Cortex of kidney (tissue), 1 donor: ENCODE measurements around the gene TRAF2.

ENCODE experiments used
- DNase-seq: peaks from one replicate; lab custom pipeline; 2025; lab: John Stamatoyannopoulos, UW

Gene TRAF2

DNA sequence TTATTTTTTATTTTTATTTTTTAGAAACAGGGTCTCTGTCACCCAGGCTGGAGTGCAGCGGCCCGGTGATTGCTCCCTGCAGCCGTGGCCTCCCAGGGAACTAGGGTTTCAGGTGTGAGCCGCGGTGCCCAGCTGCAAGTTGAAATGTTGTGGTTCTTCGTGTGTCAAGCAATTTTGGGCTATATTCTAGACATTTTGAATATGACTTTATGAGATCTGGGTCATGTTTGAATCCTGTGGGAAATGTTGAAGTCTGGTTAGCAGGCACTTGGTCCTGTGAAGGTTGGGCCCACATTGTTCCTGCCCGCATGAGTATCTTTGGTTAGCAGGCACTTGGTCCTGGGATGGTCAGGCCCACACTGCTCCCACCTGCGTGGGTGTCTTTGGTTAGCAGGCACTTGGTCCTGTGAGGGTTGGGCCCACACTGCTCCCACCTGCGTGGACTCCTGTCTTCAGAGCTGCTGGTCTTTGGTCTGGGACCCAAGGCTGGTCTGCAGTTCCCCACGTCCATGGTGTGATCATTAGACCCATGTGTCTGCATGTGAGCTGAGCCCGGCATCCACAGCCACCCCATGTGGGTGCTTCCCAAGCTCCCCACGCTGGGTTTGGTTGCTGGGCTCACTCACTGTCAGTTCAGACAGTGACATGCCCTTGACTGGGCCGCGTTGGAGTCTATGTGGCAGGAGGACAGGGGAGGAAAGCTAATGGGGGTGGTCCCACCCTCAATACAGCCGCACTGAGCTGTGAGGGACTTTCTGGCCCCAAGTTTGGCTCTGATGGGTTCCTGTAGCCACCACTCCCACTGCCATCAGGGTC, 51.1 kb downstream of the TRAF2 start:
- no peak for DNase-seq

DNA sequence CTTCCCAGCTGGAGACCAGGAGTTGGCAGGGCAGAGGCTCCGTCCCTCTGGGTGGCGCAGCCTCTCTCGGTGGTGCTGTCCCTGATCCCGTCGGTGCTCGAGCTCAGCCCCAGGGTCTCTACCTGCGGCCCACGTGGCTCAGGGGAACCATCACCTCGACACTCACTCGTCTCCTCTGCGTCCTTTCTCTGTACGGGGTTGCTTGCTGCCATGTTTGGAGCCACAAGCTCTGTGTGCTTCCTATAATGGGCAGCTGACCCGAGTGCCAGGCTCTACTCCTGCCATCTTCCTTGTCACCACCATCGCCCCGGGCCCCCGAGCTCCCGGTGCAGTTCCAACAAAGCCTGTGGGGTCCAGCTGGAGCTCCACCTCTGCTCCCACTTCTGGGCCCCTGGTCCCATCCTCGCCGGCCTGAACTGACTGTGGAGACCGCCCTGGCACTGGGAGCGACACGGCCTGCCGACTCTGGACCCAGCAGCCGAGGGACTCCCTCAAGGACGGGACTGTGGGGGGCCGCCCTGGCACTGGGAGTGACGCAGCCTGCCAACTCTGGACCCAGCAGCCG, 53.2 kb downstream of the TRAF2 start:
- DNase-seq = no peak

DNA sequence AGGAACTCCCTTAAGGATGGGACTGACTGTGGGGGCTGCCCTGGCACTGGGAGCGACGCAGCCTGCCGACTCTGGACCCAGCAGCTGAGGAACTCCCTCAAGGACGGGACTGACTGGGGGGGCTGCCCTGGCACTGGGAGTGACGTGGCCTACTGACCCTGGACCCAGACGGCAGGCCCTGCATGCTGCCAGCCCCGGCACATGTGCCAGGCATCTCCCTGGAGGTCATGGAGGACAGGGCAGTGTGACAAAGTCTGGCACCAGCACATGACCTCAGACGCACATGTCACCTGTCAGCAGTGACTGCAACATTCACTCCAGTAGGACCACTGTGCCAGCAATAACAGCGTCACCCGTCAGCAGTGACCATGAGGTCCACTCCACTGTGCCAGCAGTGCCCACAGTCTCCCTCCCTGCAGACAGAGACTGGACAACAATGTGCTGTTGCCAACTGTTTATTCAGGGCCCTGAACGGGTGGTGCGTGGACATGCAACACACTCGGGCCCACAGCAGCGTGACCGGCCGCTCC, 53.7 kb downstream of the TRAF2 start:
- no peak for DNase-seq

GRCh38 chr9:136940526-136941230, 54.4 kb downstream of the TRAF2 start:
- DNase-seq = no peak

DNA sequence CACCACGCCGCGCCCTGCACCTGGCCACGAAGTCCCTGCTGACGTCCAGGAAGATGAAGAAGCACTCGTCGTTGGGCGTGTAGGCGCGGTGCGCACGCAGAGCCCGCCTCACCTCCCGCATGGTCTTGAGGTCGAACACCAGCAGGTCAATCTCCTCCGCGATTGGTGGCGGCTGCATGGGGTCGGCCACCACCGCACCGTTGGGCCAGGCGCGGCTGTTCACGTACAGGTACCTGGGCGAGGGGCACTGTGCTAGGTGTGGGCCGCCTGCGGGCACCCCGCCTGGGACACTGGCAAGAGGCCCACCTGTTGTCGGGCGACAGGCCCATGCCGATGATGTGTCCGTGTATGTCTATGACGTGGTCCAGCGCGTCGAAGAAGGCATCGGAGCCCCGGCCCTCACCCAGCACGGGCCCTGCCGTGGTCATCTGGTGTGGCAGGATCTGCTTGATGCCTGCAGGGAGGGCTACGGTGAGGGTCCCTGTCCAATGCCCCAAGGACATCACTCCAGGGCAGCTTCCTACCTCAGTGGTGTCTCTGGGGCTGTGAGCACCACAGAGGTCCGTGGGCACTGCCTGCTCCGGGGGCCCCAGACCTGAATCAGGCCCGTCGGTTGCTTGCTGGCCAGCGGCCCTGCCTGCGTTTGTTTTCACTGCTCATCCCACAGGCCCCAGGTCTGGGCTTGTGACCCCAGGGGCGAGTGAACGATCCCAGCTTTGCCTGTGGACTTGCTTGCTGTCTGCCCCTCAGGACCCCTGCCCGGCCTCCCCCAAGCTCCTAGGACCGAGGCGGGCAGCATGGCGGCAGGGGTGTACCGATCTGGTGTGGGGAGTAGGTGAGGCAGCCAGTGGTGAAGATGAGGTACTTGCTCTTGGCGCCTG, 55.2 kb downstream of the TRAF2 start:
- no peak for DNase-seq

DNA sequence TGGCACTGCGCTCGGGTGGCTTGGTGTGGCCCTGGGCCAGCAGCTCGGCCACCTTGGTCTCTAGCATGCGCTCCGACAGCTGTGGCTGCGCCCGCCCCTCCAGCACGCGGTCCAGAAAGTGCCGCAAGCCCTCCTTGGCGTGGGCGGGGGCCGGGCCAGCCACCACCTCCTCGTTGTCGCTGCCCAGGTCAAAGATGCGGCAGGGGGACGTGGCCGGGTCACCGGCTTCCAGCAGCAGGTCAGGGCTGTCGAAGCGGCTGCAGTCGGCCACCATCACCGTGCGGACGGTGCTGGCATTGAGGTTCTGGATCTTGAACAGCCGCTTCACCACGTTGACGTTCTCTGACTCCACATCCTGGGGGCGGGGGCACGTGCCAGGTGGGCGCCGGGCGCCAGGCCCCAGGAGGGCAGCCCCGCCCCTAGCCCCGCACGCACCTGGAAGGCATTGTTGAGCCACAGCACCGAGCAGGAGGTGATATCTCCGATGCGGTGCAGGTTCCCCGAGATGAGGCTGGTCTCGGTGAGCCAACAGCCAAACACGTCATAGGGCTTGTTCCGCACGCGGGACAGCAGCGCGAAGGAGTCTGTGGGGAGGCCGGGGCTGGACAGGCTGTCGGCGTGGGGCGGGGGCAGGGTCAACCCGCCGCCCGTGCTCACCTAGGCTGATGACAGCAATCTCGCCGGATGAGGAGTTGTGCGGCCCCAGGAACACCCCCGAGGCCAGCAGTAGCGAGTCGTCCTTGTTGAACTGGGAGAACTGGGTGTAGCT, 56.0 kb downstream of the TRAF2 start:
- DNase-seq = no peak

DNA sequence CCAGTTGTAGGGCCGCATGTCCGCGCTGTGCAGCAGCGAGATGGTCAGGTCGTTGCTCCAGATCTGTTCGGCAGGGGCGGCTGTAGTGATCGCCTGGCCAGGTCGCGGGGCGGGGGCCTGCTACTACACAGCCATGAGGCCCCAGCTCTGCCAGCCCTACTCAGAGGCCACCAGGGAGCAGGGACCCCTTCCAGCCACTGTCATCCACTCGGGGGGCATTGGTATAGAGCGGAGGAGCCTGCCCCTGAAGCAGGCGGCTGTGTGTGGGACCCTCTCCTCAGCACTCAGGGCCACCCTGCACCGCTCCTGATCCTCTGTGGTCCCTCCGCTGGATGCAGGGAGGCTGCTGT, 56.5 kb downstream of the TRAF2 start:
- DNase-seq = no peak

DNA sequence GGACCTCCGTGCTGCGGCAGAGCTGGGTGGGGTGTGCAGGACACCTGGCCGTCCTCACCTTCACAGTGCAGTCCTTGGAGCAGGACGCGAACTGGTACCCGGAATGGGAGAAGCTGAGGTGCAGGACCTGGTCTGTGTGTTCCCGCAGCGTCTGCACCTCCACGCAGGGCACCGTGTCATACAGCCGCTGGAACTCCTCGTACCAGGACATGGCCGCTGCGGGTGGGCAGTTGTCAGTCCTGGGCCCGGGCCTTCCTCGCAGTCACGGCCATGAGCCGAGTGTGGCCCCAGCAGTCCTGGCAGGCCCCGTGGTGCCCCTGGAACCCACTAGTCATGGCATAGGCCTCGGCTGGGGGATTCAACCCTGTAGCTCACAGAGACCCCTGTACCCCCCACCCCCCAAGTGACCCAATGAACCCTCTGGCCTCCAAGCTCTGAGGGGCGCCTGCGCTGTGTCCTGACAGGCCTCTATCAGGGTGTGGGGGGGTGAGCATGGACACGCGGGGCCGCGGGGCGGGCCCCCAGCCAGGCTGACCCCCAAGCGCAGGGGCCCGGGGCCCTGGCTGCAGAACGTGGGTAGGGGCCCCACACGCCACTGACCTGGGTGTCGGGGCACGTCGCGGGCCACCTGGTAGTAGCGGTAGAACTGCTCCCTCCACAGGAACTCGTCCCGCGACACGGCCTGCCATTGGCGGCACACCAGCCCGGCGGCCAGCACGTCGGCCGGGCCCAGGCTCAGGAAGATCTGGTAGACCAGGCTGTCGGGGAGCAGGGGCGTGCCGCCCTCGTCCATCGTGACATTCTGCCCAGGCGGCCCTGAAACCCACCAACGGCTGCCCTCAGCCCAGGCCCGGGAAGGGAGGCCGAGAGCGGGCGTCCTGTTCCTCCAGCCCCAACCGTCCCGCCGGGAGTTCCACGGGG, 57.2 kb downstream of the TRAF2 start:
- no peak for DNase-seq

- no peak for DNase-seq
These were observed 57.8 kb downstream of the TRAF2 start for GRCh38 chr9:136944212-136944518.

- peak; percentile 89 for DNase-seq
These were observed 58.4 kb downstream of the TRAF2 start, which contains the start of the genes C8G and FBXW5 for GRCh38 chr9:136944519-136945332. Gene C8G, plus strand, starts transcription at chr9:136945243. Its CDS starts 78 bp downstream, at chr9:136945321. Gene FBXW5, minus strand, starts transcription at chr9:136944738. Its CDS starts 655 bp downstream, at chr9:136944083.

DNA sequence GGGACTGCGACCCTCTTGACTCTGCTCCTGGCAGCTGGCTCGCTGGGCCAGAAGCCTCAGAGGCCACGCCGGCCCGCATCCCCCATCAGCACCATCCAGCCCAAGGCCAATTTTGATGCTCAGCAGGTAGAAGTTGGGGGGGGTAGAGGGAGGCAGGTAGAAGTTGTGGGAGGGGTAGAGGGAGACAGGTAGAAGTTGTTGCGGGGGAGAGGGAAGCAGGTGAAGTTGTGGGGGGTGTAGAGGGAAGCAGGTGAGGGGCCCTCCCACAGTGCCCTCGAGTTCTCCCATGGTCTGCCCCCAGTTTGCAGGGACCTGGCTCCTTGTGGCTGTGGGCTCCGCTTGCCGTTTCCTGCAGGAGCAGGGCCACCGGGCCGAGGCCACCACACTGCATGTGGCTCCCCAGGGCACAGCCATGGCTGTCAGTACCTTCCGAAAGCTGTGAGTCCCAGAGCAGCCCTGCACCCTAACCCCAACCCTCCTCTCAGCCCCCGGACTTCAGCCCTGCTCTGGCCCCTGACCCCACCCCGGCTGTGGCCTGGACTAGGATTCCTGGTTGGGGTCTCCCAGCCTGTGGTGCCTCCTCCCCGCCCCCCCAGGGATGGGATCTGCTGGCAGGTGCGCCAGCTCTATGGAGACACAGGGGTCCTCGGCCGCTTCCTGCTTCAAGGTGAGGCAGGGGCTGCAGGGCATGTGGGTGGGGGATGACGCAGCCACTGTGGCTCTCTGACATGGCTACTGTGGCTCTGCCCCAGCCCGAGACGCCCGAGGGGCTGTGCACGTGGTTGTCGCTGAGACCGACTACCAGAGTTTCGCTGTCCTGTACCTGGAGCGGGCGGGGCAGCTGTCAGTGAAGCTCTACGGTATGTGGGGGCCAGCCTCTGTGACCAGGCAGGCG, 59.3 kb downstream of the TRAF2 start:
- DNase-seq = no peak

GRCh38 chr9:136946228-136947027, 60.1 kb downstream of the TRAF2 start:
- no peak for DNase-seq

DNA sequence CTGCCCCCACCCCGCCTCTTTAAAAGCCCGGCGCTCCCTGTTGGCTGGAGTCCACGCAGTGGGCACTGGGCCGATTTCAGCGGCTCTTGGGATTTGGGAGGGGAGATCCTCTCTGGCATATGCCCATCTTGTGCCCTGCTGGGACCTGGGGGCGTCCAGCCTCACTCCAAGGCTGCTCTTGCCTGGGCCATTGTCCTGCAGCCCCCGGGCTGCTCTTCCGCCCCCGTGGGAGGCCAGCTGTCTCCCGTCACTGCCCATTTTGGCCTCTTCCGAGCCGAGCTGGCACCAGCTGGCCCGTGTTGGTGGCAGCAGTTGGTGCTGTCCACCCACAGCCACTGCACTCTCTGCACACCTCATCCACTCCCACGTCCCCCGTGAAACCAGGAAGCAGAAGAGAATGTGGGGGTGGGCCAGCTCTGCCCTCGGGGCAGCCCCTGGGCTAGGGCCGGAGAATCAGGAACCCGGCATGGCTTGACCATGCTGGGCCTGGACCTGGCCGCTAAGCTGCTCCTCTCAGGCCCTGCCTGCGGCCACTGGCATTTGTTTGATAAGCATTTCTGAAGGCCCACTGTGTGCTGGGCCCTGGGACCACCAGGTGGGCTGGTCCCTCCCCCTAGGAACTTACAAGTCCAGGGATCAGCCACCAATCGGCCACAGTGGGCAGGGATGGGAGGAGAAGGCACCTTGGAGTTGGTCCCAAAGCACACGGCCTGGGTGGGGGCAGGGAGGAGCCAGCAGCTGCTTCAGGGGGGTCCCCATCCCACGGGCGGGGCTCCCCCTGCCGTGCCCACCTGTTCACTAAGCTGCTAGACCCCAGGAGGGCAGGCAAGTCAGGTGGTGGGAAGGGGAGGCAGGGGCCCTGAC, 60.9 kb downstream of the TRAF2 start:
- DNase-seq = no peak

DNA sequence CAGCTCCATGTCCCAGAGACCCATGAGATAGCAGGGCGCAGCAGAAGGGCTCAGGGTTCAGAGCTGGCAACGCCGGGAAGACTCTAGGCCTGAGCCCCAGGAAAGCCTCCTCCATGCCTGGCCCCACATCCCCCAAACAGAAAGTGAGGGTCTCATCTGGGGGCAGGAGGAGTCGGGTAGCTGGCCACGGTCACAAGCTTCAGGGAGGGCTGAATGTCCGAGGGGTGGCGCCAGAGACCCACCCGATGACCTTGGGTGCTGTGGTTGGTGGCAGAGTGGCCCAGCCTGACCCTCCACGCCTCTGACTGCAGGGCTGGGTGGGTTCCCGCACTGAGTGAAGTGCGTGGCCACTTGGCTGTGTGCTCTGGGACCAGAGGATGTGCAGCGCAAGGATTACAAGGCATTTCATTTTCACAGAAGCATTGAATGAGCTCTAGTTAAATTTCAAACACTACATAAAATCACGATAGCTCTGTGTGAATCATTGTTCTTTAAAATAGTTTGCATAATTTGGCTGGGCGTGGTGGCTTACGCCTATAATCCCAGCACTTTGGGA, 61.7 kb downstream of the TRAF2 start:
- DNase-seq = no peak

GRCh38 chr9:136949239-136949816, 63.0 kb downstream of the TRAF2 start:
- no peak for DNase-seq
